ENCODE measurements around the gene NAIF1.

DNA sequence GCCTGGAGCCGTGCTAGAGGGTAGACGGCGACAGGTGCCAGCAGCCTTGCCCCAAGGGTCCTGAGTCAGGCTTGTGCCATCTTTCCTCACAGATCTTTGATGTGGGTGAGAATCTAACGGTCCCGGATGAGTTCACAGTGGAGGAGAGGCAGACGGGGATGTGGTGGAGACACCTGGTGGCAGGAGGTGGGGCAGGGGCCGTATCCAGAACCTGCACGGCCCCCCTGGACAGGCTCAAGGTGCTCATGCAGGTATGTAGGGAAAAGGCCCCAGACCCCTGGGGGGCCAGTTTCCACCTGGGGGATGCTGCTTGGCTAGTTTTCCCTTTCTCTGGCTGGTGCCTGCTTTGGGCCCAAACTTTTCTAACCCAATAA lies 36.5 kb upstream of the NAIF1 start:
- TF ChIP-seq POLR2AphosphoS5 (IDR thresholded peaks at IDR 0.05; ENCODE audit: borderline replicate concordance, low read depth, low read length) (no peak), EZH2 (IDR thresholded peaks at IDR 0.05) (no peak), FOXP2 (optimal IDR thresholded peaks at IDR 0.05; ENCODE audit: control extremely low read depth, extremely low read length, insufficient read depth) (no peak)
